Parathyroid adenoma (tissue), 2 donors: ENCODE measurements around the gene ADGRG1.

Experiments
- H2AFZ ChIP-seq: fragments of 300-600 bp; sonication (generic); one replicate; pipeline ENCODE4 v1.7.0; 2017; ENCODE audit warnings: antibody characterized with exemption, mild to moderate bottlenecking
- H3K27ac ChIP-seq: fragments of 300-600 bp; sonication (generic); one replicate; pipeline ENCODE4 v1.7.0; 2017
- H3K27me3 ChIP-seq: fragments of 300-600 bp; sonication (generic); one replicate; pipeline ENCODE4 v1.7.0; 2017; ENCODE audit warnings: low read length; ENCODE audit not compliant: control insufficient read depth, insufficient read depth
- H3K36me3 ChIP-seq: fragments of 300-600 bp; sonication (generic); one replicate; pipeline ENCODE4 v1.7.0; 2017; ENCODE audit warnings: low read length; ENCODE audit not compliant: control insufficient read depth, insufficient read depth
- H3K4me1 ChIP-seq: fragments of 300-600 bp; sonication (generic); one replicate; pipeline ENCODE4 v1.7.0; 2017; ENCODE audit warnings: control low read depth
- H3K4me2 ChIP-seq: fragments of 300-600 bp; sonication (generic); one replicate; pipeline ENCODE4 v1.7.0; 2017; ENCODE audit warnings: low read length
- H3K4me3 ChIP-seq: fragments of 300-600 bp; sonication (generic); one replicate; pipeline ENCODE4 v1.7.0; 2017; ENCODE audit warnings: low read depth, low read length
- H3K79me2 ChIP-seq: fragments of 300-600 bp; sonication (generic); one replicate; pipeline ENCODE4 v1.7.0; 2017; ENCODE audit warnings: control low read depth
- H3K9ac ChIP-seq: fragments of 300-600 bp; sonication (generic); one replicate; pipeline ENCODE4 v1.7.0; 2017; ENCODE audit warnings: mild to moderate bottlenecking
- H3K9me3 ChIP-seq: fragments of 300-600 bp; sonication (generic); one replicate; pipeline ENCODE4 v1.7.0; 2017; ENCODE audit warnings: low read length; ENCODE audit not compliant: control insufficient read depth
- TF ChIP-seq, protein P1 (sequence below): fragments of 300-600 bp; sonication (generic); IDR thresholded peaks from one replicate; pipeline ENCODE4 v1.7.0; 2017; ENCODE audit warnings: antibody characterized with exemption, mild to moderate bottlenecking
- donor health status: primary hyperparathyroidism.

The ADGRG1 gene

GRCh38 chr16:57683636-57684545 lies 55.5 kb downstream of the ADGRG1 start:
- Histone ChIP-seq H2AFZ (no peak overlapping the region), H3K79me2 (no peaks in the 10 kb centered on the region), H3K27me3 (no peaks in the 10 kb centered on the region), H3K36me3 (no peaks in the 10 kb centered on the region), H3K4me1 (no peaks in the 10 kb centered on the region), H3K4me3 (no peak overlapping the region), H3K9ac (no peak overlapping the region), H3K27ac (no peak overlapping the region), H3K4me2 (no peak overlapping the region), H3K9me3 (no peaks in the 10 kb centered on the region)
- TF ChIP-seq, protein P1, sequence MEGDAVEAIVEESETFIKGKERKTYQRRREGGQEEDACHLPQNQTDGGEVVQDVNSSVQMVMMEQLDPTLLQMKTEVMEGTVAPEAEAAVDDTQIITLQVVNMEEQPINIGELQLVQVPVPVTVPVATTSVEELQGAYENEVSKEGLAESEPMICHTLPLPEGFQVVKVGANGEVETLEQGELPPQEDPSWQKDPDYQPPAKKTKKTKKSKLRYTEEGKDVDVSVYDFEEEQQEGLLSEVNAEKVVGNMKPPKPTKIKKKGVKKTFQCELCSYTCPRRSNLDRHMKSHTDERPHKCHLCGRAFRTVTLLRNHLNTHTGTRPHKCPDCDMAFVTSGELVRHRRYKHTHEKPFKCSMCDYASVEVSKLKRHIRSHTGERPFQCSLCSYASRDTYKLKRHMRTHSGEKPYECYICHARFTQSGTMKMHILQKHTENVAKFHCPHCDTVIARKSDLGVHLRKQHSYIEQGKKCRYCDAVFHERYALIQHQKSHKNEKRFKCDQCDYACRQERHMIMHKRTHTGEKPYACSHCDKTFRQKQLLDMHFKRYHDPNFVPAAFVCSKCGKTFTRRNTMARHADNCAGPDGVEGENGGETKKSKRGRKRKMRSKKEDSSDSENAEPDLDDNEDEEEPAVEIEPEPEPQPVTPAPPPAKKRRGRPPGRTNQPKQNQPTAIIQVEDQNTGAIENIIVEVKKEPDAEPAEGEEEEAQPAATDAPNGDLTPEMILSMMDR: no peak

GRCh38 chr16:57684626-57685358 lies 56.4 kb downstream of the ADGRG1 start:
- H3K27ac ChIP-seq: no peak overlapping the region
- no peaks in the 10 kb centered on the region for H3K36me3 ChIP-seq
- H3K9me3 ChIP-seq: no peaks in the 10 kb centered on the region
- H3K27me3 ChIP-seq: no peaks in the 10 kb centered on the region
- no peak overlapping the region for H3K9ac ChIP-seq
- H3K4me3 ChIP-seq: no peak overlapping the region
- TF ChIP-seq, protein P1: no peak
- no peak overlapping the region for H3K4me2 ChIP-seq
- no peak overlapping the region for H2AFZ ChIP-seq
- peaks cover 3% of the 10 kb centered on the region for H3K4me1 ChIP-seq
- no peaks in the 10 kb centered on the region for H3K79me2 ChIP-seq

DNA sequence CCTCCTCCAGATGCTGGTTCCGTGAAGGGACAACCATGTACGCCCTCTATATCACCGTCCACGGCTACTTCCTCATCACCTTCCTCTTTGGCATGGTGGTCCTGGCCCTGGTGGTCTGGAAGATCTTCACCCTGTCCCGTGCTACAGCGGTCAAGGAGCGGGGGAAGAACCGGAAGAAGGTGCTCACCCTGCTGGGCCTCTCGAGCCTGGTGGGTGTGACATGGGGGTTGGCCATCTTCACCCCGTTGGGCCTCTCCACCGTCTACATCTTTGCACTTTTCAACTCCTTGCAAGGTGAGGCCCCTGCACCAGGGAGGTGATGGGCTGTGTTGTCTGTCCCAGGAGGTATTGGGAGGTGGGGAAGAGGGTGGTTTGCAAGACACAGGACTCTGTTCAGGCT lies 57.2 kb downstream of the ADGRG1 start:
- no peak overlapping the region for H3K4me2 ChIP-seq
- no peaks in the 10 kb centered on the region for H3K9me3 ChIP-seq
- H3K27ac ChIP-seq: no peak overlapping the region
- H3K79me2 ChIP-seq: no peaks in the 10 kb centered on the region
- H3K9ac ChIP-seq: no peak overlapping the region
- TF ChIP-seq, protein P1: no peak
- H3K4me3 ChIP-seq: no peak overlapping the region
- H3K36me3 ChIP-seq: no peaks in the 10 kb centered on the region
- no peaks in the 10 kb centered on the region for H3K27me3 ChIP-seq
- H3K4me1 ChIP-seq: peaks cover 8% of the 10 kb centered on the region
- H2AFZ ChIP-seq: no peak overlapping the region

- H3K79me2 ChIP-seq: no peaks in the 10 kb centered on the region
- H3K27ac ChIP-seq: no peak overlapping the region
- no peak overlapping the region for H3K9ac ChIP-seq
- peaks cover 8% of the 10 kb centered on the region for H3K4me1 ChIP-seq
- no peak overlapping the region for H2AFZ ChIP-seq
- H3K36me3 ChIP-seq: no peaks in the 10 kb centered on the region
- TF ChIP-seq, protein P1: no peak
- H3K4me2 ChIP-seq: no peak overlapping the region
- H3K9me3 ChIP-seq: no peaks in the 10 kb centered on the region
- H3K27me3 ChIP-seq: no peaks in the 10 kb centered on the region
- H3K4me3 ChIP-seq: no peak overlapping the region
These were observed 58.1 kb downstream of the ADGRG1 start for GRCh38 chr16:57686577-57686976.
